ENCODE measurements around the gene BSND.
A peak's percentile ranks its signal among the peaks of the same experiment; 100 is the strongest.

Gene BSND

GRCh38 chr1:54965624-54966340 is 33.0 kb upstream of the BSND start:
- DNase-seq (ENCODE audit: extremely low spot score): peak; percentile 12
- no peak for TF ChIP-seq CTBP1 (IDR thresholded peaks at IDR 0.05; ENCODE audit: borderline replicate concordance)
- ChIA-PET CTCF (interaction anchor here (1.2 to 1.7 kb wide), 2 partner anchors 15 to 56 kb away, joined by 5 to 9 read pairs; no protein-coding TSS in a partner anchor), POLR2A (no interaction called here)

- POLR2A ChIA-PET: no interaction called here
- DNase-seq (ENCODE audit: extremely low spot score): no peak
- CTCF ChIA-PET: no interaction called here
- TF ChIP-seq NFRKB (IDR thresholded peaks at IDR 0.05): no peak
- no peak for TF ChIP-seq PKNOX1 (IDR thresholded peaks at IDR 0.05)
- no peak for TF ChIP-seq FOXA1 (IDR thresholded peaks at IDR 0.05)
These were observed 31.4 kb upstream of the BSND start for GRCh38 chr1:54967372-54967771.

- POLR2A ChIA-PET: no interaction called here
- no peak for DNase-seq (ENCODE audit: extremely low spot score)
- CTCF ChIA-PET: no interaction called here
- TF ChIP-seq FOXA1 (IDR thresholded peaks at IDR 0.05) (no peak), PKNOX1 (IDR thresholded peaks at IDR 0.05) (no peak), HDGF (IDR thresholded peaks at IDR 0.05; ENCODE audit: borderline replicate concordance) (no peak), ELF4 (IDR thresholded peaks at IDR 0.05) (no peak), FOXM1 (IDR thresholded peaks at IDR 0.05; ENCODE audit: borderline replicate concordance) (no peak), FOXK2 (IDR thresholded peaks at IDR 0.05) (no peak), TARDBP (IDR thresholded peaks at IDR 0.05) (no peak), NFRKB (IDR thresholded peaks at IDR 0.05) (no peak), SUZ12 (IDR thresholded peaks at IDR 0.05) (no peak), SP1 (IDR thresholded peaks at IDR 0.05) (no peak), LEF1 (IDR thresholded peaks at IDR 0.05; ENCODE audit: borderline replicate concordance) (no peak), CTBP1 (IDR thresholded peaks at IDR 0.05; ENCODE audit: borderline replicate concordance) (no peak), BHLHE40 (IDR thresholded peaks at IDR 0.05; ENCODE audit: borderline replicate concordance) (no peak), ARNT (IDR thresholded peaks at IDR 0.05) (no peak), L3MBTL2 (conservative IDR thresholded peaks at IDR 0.05) (no peak), ZNF384 (IDR thresholded peaks at IDR 0.05) (no peak)
These were observed 30.2 kb upstream of the BSND start for GRCh38 chr1:54968551-54968950.

- DNase-seq (ENCODE audit: extremely low spot score): no peak
- ChIA-PET CTCF (interaction anchor here (1.2 kb wide), 1 partner anchor 25 kb away, joined by 5 read pairs; no protein-coding TSS in a partner anchor), POLR2A (no interaction called here)
- no peak for TF ChIP-seq FOXA1 (IDR thresholded peaks at IDR 0.05)
- no peak for TF ChIP-seq ARNT (IDR thresholded peaks at IDR 0.05)
- no peak for TF ChIP-seq ELF4 (IDR thresholded peaks at IDR 0.05)
- TF ChIP-seq FOXM1 (IDR thresholded peaks at IDR 0.05; ENCODE audit: borderline replicate concordance): no peak
- no peak for TF ChIP-seq CTBP1 (IDR thresholded peaks at IDR 0.05; ENCODE audit: borderline replicate concordance)
- TF ChIP-seq SP1 (IDR thresholded peaks at IDR 0.05): no peak
- TF ChIP-seq FOXK2 (IDR thresholded peaks at IDR 0.05): no peak
These were observed 28.9 kb upstream of the BSND start for GRCh38 chr1:54969879-54970278.

GRCh38 chr1:54970901-54971300 is 27.8 kb upstream of the BSND start:
- DNase-seq (ENCODE audit: extremely low spot score): no peak
- ChIA-PET POLR2A (no interaction called here), CTCF (interaction anchor here (1.0 kb wide), 1 partner anchor 51 kb away, joined by 4 read pairs; no protein-coding TSS in a partner anchor)
- TF ChIP-seq FOXA1 (IDR thresholded peaks at IDR 0.05): no peak
- no peak for TF ChIP-seq FOXM1 (IDR thresholded peaks at IDR 0.05; ENCODE audit: borderline replicate concordance)

GRCh38 chr1:54971317-54971791 is 27.4 kb upstream of the BSND start:
- no peak for DNase-seq (ENCODE audit: extremely low spot score)
- TF ChIP-seq SUZ12 (IDR thresholded peaks at IDR 0.05) (no peak), FOXK2 (IDR thresholded peaks at IDR 0.05) (no peak), ARNT (IDR thresholded peaks at IDR 0.05) (no peak), HDGF (IDR thresholded peaks at IDR 0.05; ENCODE audit: borderline replicate concordance) (no peak), NFRKB (IDR thresholded peaks at IDR 0.05) (no peak), ELF4 (IDR thresholded peaks at IDR 0.05) (no peak), CTBP1 (IDR thresholded peaks at IDR 0.05; ENCODE audit: borderline replicate concordance) (no peak), BHLHE40 (IDR thresholded peaks at IDR 0.05; ENCODE audit: borderline replicate concordance) (no peak), SP1 (IDR thresholded peaks at IDR 0.05) (no peak), TARDBP (IDR thresholded peaks at IDR 0.05) (no peak), ZNF384 (IDR thresholded peaks at IDR 0.05) (no peak), PKNOX1 (IDR thresholded peaks at IDR 0.05) (no peak), LEF1 (IDR thresholded peaks at IDR 0.05; ENCODE audit: borderline replicate concordance) (no peak)
- ChIA-PET POLR2A (no interaction called here), CTCF (interaction anchor here (0.7 to 2.4 kb wide), 3 partner anchors 20 to 51 kb away, joined by 4 to 5 read pairs (median 4); no protein-coding TSS in a partner anchor)

GRCh38 chr1:54972436-54972835 is 26.3 kb upstream of the BSND start:
- POLR2A ChIA-PET: no interaction called here
- TF ChIP-seq BHLHE40 (IDR thresholded peaks at IDR 0.05; ENCODE audit: borderline replicate concordance) (no peak), FOXM1 (IDR thresholded peaks at IDR 0.05; ENCODE audit: borderline replicate concordance) (no peak), ELF4 (IDR thresholded peaks at IDR 0.05) (no peak), FOXA1 (IDR thresholded peaks at IDR 0.05) (no peak), FOXK2 (IDR thresholded peaks at IDR 0.05) (no peak), SP1 (IDR thresholded peaks at IDR 0.05) (no peak), PKNOX1 (IDR thresholded peaks at IDR 0.05) (no peak), SUZ12 (IDR thresholded peaks at IDR 0.05) (no peak), NFRKB (IDR thresholded peaks at IDR 0.05) (no peak), CTBP1 (IDR thresholded peaks at IDR 0.05; ENCODE audit: borderline replicate concordance) (no peak), L3MBTL2 (conservative IDR thresholded peaks at IDR 0.05) (no peak)
- no peak for DNase-seq (ENCODE audit: extremely low spot score)
- CTCF ChIA-PET: interaction anchor here (2.4 kb wide), 1 partner anchor 21 kb away, joined by 5 read pairs; no protein-coding TSS in a partner anchor
